Nucleus accumbens (tissue), 56 donors: ENCODE data around the gene FREM2.

ENCODE experiments used
- DNase-seq, 56 donors: peaks; one replicate each; lab custom pipeline; 2025; lab: John Stamatoyannopoulos, UW

The FREM2 gene

GRCh38 chr13:38758277-38758676 lies 71.4 kb downstream of the FREM2 start:
- DNase-seq: no peak

DNA sequence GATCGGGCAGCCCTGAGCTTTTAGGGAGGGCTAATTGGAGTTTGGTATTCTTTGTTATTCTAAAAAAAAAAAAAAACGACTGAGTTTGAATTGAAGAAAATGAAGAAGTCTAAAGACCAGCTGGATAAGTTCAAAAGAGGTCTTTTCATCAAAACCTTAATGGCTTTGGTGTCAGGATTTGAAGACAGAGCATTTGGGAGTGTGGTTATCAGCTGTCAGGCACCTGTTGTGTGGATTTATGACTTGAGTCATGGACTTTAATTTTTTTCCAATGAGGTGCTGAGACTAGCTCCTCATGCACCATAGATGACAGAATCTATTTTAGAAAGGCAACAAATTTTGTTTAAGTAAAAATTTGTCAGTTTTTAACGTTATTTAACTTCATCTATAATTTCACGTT lies 72.5 kb downstream of the FREM2 start:
- DNase-seq: no peak

- peak in 26 of 56 donors; percentile 0 to 61 (median 17) for DNase-seq
Measured at GRCh38 chr13:38763446-38764381, 76.8 kb downstream of the FREM2 start.

- no peak for DNase-seq
Measured at GRCh38 chr13:38766799-38767198, 79.9 kb downstream of the FREM2 start.

GRCh38 chr13:38767506-38768265 lies 80.8 kb downstream of the FREM2 start:
- DNase-seq: peak in 42 of 56 donors; percentile 1 to 82 (median 36)

DNA sequence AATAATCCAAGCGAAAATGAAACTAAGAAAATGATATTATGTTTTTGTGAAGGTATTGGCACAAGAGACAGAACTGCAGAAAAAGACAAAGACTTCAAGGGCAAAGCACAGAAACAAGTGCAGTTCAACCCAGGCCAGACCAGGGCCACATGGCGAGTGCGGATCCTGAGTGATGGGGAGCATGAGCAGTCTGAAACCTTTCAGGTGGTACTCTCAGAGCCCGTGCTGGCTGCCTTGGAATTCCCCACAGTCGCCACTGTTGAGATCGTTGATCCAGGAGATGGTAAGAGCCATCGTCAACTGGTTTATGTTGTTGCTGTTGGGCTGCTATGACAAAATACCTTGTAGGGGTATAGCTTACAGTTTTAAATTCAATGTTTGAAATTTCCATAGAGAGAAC lies 82.6 kb downstream of the FREM2 start:
- no peak for DNase-seq

GRCh38 chr13:38775085-38775484 lies 88.2 kb downstream of the FREM2 start:
- DNase-seq: no peak

GRCh38 chr13:38777347-38778119 lies 90.7 kb downstream of the FREM2 start:
- no peak for DNase-seq

GRCh38 chr13:38781539-38781938 lies 94.7 kb downstream of the FREM2 start:
- DNase-seq: no peak

- no peak for DNase-seq
Measured at GRCh38 chr13:38784036-38784880, 97.4 kb downstream of the FREM2 start.

GRCh38 chr13:38785042-38785441 lies 98.2 kb downstream of the FREM2 start:
- no peak for DNase-seq

DNA sequence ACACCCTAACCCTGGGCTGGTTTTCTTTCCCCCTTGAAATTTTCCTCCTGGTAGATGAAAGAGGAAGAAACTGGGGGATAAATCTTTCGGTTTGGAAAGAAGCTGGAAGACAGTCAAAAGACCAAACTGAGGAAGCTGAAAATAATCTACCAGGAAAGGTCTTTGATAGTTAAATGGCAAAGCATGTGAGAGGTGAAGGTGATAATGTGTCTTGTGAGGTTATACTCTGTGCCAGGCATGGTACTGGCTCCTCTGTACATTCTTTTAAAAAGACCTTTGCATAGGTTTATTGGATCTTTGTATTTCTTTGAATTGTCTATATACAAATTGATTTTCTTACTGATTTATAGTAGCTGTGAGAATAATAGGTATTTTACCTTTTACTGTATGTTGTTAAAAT lies 98.6 kb downstream of the FREM2 start:
- no peak for DNase-seq

- DNase-seq: no peak
Measured at GRCh38 chr13:38787550-38787949, 100.7 kb downstream of the FREM2 start.

GRCh38 chr13:38796890-38797289 lies 110.0 kb downstream of the FREM2 start:
- DNase-seq: no peak

- DNase-seq: no peak
Measured at GRCh38 chr13:38803531-38803930, 116.7 kb downstream of the FREM2 start.

GRCh38 chr13:38804061-38804460 lies 117.2 kb downstream of the FREM2 start:
- DNase-seq: no peak

- peak in 3 of 56 donors; percentile 2 to 38 (median 2) for DNase-seq
Measured at GRCh38 chr13:38804536-38804935, 117.7 kb downstream of the FREM2 start.

DNA sequence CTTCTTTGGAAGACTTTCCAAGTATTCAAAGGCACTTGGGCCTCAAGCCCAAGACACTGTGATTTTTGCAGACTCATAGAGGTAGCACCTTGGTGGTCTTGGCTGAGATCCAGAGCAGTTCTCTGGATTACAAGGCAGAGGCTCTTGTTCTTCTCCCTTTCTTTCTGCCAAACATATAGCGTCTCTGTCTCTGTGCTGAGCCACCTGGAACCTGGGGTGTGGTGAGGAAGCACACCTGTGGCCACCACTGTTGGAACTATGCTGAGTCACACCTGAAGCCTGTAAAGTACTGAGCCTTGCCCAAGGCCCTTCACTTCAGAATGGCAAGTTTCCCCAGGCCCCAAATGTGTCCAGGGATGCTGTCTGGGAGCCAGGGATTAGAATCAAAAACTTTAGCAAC lies 127.5 kb downstream of the FREM2 start:
- no peak for DNase-seq

GRCh38 chr13:38819053-38819452 lies 132.2 kb downstream of the FREM2 start:
- peak in 28 of 56 donors; percentile 4 to 72 (median 16) for DNase-seq

DNA sequence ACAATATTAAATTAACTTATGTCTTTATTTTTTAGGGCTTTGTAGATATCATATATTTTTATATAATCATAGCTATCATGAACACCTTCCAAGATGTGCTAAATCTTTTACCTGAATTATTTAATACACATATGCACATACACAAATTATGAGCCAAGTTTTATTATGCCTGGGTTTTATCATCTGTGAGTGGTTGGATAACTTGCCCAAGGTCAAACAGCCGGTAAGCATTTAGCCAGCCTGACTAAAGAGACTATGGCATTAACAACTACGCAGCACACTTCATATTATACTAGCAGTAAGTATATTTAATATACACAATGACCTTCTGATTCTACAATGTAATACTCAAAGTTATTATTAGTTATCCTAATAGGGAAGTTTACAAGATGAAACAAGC lies 132.7 kb downstream of the FREM2 start:
- DNase-seq: no peak
